Renal pelvis (tissue), 4 donors: Measurements from ENCODE around the gene XRCC3. TPM values are rescaled to one million over a fixed set of nuclear protein-coding genes. Genes with fewer than 3 reads are reported as not detected.

Experiments used
- DNase-seq: peaks from one replicate; pipeline ENCODE4 v3.0.0-alpha.2; 2013
- polyA plus RNA-seq, 3 donors: library from polyadenylated mRNA; unstranded; fragments of 120-200 nt; gene quantifications; one replicate each; pipeline ENCODE4 v1.2.1, GENCODE V29; 2013; ENCODE audit not compliant: insufficient read length in 3 of 3

The XRCC3 gene
- polyA plus RNA-seq, 3 donors: 15.5 to 23.1 (median 21.1) TPM

DNA sequence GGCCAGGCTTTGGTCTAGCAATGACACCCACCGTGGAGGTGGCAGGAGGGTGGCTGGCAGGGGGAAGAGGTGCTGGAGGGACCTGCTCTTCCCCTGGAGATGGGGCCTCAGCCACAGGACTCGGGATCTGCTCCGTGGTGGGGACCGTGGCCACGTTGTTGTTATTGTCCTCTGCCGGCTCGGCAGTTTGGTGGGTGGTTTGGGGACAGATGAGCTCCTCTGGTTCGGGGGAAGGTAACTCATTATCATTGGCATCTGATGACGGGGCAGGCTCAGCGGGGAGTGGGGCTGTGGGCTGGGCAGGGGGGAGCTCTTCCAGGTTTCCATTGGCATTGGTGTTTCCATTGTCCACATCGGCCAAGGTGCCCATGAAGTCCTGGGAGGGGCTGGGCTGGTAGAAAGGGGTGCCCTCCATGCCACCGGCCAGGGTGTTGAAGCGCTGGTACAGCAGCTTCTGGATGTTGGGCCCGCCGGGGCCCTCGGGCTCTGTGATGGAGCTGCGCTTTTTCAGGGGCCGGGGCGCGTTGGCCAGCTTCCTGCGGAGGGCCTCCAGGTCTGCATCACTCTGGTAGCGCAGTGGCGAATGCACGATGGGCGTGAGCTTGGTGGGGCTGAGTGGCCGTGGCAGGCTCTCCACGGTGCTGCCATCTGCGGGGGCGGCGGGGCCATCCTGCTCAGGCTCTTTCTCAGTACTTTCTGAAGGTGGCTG, 24.7 kb upstream of the XRCC3 start:
- DNase-seq: no peak

DNA sequence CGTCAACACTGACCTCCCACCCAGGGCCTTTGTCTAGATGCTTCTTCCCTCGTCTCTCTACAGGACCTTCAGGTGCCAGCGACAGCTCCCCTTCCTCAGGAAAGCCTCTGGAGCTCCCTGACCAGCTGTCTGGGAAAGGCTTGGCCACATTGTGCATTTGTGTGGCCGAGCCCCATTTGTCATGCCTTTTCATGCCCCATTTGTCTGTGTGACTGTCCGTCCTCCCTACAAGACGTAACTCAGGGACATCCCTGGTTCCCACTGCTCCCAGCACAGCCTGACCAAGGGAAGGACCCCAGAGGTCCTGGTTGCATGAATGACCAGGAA, 24.2 kb upstream of the XRCC3 start:
- DNase-seq: no peak

DNA sequence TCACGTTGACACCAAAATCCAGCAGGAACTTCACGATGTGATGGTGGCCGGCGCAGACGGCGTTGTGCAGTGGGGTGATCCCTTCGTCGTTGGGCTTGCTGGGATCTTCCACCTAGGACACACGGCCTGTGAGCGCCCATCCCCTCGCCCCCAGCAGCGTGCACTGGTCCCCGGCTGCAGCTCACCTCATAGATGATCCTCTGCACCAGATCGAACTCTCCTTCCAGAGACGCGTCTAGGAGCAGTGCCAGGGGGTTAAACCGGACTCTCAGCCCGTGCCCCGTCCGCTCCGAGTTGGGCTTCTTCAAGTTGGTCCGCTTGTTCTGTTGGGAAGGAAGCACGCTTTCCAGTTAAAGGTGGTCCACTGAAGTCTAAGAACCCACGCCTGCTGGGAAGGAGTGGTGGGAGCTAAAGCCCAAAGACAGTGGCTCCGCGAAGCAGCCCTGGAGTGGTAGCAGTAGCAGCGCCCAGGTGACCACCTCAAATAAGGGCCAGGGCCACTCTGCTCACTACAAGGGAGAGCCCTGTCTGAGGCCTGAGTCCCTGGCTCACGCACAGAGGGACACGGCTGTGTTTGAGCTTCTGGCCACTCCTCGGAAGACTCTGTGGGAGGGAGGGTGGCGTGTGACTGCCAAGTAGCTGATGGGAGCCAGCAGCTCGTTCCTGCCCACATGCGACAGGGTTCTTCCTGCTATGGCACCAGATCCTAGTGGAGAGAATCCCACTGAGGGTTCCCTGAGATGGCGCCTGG, 23.6 kb upstream of the XRCC3 start:
- no peak for DNase-seq

- no peak for DNase-seq
These were observed 22.9 kb upstream of the XRCC3 start for GRCh38 chr14:103738166-103738565.

DNA sequence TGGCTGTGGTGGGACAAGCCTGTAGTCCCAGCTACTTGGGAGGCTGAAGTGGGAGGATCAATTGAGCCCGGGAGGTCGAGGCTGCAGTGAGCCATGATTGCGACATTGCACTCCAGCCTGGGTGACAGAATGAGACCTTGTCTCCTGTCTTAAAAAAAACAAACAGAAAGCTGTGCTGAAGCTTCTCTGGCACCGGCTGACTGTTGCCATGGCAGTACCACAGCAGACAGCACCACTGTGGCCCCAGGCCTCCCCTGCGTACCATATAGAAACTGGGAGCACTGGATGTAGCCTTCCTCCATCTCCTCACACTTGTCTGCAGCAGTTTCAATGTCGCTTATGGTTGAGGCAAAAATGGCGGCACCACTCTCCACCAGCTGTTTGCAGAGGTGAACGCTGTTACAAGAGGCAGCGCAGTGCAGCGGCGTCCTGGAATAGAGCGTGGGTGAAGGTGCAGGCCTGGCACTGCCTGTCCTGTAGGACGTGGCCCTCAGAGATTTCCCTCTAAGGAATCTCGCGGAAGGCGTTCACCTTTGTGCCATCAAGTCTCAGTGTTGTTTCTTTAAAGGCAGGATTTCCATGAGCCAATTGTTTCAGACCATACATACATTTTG, 22.3 kb upstream of the XRCC3 start:
- no peak for DNase-seq

DNA sequence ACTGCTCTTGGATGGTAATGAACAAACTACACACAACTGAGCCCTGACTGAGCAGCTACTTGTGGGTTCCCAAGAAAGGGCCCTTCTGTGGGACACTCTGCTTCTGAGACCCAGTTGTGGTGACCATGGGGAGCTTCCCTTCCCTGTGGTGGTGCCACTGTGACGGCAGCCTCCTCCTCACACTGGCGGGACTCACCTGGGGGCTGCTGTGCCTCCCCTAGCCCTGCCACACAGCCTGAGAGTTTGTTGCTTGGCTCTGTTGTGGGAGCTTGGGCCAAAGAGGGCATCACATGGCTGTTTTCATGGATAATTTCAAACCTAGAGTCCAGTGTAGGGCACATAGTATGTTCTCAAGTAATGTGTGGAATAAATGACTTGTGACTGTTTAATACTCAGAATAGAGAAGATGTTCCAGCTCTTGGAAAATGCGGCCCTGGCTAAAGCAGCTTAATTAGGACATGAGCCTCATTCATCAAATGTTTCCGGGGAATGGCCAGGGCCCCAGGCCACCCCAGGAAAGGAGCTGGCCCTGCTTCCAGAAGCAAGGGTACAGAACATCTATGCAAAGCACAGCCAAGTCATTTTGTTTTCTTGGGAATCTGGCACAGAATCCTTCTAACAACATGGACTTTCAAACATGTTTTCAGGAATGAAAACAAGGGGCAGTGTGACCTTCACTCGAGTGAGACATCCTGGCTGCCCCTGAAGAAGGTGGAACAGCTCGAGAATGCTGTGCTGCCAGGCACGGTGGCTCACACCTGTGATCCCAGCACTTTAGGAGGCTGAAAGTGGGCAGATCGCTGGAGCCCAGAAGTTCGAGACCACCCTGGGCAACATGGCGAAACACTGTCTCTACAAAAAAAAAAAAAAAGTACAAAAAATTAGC, 21.5 kb upstream of the XRCC3 start:
- DNase-seq: no peak

- DNase-seq: no peak
These were observed 20.7 kb upstream of the XRCC3 start for GRCh38 chr14:103735815-103736545.

- DNase-seq: no peak
These were observed 20.2 kb upstream of the XRCC3 start for GRCh38 chr14:103735439-103735814.

GRCh38 chr14:103735022-103735421, 19.8 kb upstream of the XRCC3 start:
- DNase-seq: no peak

DNA sequence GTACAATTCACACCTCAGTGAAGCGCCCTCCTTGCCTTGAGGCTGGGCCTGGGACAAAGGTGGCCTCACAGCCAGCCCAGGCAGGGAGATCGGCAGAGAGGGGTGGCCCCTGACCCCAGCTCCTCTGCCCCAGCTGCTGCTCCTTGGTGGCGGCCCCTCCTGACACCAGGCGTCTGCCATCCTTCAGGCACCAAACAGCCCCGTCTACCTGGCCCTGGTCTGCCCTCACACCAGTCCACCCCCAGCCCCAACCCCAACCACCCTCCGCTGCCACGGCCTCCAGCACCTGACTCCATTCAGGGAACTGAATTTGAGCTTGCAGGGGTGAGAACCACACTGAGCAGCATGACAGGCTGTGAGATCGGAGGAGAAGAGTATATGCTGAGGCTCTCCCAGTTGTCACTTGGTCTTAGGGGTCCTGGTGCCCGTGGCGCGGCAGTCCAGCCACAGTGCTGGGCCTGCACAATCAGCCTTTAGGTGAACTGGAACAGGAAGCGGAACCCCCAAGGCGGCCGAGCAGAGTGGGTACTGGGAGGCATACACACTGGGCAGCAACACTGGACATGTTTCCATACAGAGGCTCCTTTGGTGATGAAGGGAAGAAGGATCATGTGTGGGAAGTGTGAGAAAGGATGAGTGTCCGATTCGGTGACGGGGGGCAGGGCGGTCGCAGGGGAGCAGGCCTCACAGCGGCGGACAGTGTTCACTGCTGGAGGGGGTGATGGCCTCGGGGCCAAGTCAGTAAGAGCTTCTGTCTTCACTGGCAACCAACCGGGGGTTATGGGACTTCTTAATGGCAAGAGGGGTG, 19.0 kb upstream of the XRCC3 start:
- DNase-seq: no peak

- no peak for DNase-seq
These were observed 18.4 kb upstream of the XRCC3 start for GRCh38 chr14:103733651-103734050.

- DNase-seq: no peak
These were observed 17.8 kb upstream of the XRCC3 start for GRCh38 chr14:103732868-103733620.

- DNase-seq: no peak
These were observed 16.9 kb upstream of the XRCC3 start for GRCh38 chr14:103731916-103732867.

GRCh38 chr14:103731481-103731880, 16.2 kb upstream of the XRCC3 start:
- DNase-seq: no peak

DNA sequence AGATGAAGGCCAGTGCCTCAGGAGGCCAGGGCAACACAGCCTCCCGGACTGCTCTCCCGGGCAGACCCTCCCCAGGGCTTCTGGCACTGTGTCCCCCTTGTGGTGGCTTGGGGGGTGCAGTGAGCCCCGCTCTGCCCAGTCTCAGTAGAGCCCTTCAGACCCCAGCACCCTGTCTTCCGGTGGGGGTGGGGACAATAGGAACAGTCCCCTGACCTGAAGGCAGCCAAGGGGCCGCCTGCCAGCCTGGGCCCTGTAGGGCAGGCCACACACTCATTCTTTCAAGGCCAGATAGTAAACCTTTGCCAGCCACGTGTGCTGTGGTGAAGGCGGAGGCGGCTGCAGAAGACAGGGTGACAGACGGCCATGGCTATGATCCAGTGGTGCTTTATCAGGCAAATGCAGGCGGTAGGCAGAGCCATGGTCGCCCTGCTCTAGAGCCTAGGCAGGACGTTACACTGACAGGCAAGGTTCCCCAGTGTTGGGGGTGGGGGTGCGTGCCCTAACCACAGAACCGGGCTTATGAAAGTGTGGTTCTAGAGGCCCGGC, 15.3 kb upstream of the XRCC3 start:
- DNase-seq: no peak

DNA sequence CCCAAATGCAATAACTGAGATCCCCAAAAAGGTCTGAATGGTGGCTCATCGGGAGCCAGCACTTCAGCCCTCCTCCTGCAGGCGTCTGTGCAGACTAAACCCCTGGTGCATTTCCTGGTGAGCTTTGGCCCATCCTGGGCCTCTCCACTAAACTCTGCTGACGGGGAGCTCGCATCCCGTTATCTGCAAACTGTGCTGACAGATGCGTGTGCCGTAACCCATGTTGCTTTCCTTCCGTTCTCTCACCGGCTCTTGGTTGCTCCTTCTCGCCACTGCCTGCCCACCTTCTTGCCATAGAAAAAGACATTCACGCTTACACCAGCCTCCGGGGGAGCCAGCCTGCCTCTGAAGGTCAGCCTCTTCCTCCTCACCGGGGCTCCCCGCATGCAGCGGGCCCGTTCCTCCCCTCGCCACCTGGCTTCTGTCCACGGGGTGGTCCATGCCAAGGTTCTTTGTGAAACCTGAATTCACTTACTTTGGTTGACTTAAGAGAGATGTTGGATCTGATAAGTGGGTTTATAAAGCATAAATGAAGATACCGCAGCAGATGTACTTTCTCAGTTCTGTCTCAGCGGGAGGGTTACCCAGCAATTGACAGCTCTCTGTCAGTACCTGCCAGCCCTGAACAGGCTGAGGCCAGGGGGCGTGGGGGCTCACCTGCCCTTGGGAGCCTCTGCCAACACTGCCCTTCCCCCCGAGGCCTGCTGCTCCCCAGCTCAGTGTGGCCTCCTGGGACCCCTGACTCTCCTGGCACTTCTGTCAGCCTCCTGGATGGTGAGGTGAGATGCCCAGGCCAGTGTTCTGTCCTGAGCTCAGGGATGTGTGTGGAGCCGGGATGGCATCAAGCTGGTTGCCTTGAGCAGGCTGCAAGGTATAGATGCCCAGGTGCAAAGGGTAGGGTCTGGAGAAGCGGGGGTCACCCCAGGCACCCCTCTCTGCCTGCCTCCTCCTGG, 14.5 kb upstream of the XRCC3 start:
- DNase-seq: no peak

DNA sequence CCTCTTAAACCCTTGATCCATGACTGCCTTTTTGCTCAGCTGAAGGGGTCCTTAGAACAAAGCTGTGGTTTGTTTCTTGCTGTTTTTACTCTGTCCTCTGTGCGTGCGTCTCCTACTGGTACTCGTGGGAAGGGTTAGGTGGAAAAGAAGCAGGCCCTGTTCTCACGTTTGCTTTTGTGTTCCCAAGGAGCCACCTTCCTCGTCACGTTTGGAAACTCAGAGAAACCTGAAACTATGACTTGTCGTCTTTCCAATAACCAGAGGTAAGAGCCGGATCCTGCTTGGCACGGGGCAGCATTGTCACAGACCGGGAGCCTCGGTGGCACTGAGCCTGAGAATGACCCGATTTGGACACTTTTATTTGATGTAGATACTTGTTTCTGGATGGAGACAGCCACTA, 13.5 kb upstream of the XRCC3 start:
- DNase-seq: no peak
